K562 (cell line): ENCODE data around the gene DIAPH1. TPM values are rescaled to one million over a fixed set of nuclear protein-coding genes. Genes with fewer than 3 reads are reported as not detected.

Source experiments
- ATF7 ChIP-seq: fragments of 450-650 bp; IDR thresholded peaks from 2 replicates; pipeline ENCODE4 v1.7.1; 2014; ENCODE audit warnings: mild to moderate bottlenecking, moderate library complexity
- BCOR ChIP-seq: fragments of 450-650 bp; IDR thresholded peaks from 2 replicates; pipeline ENCODE4 v1.6.1; 2016
- CREB1 ChIP-seq, 2 experiments: sonication (generic) in 1 of 2; formaldehyde crosslinking in 1 of 2; IDR thresholded peaks; 2 replicates each; pipeline versions ENCODE4 v1.6.1 to v1.8.0; 2012 to 2022; ENCODE audit warnings: inconsistent platforms in 1 of 2, mild to moderate bottlenecking in 1 of 2, missing genetic modification reagents in 1 of 2, moderate library complexity in 1 of 2
- CREM ChIP-seq: IDR thresholded peaks from 2 replicates; pipeline ENCODE4 v1.6.1; 2014; ENCODE audit warnings: antibody characterized with exemption, low read depth
- CTCF ChIP-seq, 3 experiments: IDR thresholded peaks in 2 of 3; conservative IDR thresholded peaks in 1 of 3; 2 replicates each; pipeline ENCODE4 v1.5.1; 2011 to 2012; ENCODE audit warnings: low read length in 3 of 3, mild to moderate bottlenecking in 3 of 3, control low read depth in 2 of 3, improper control_type of control experiment in 1 of 3, inconsistent platforms in 1 of 3, low read depth in 1 of 3, mixed read lengths in 1 of 3, moderate library complexity in 1 of 3; ENCODE audit not compliant: insufficient read depth in 2 of 3
- FOSL1 ChIP-seq: fragments of 200-800 bp; sonication (Bioruptor generic); conservative IDR thresholded peaks from 2 replicates; pipeline ENCODE4 v1.6.1; 2016; ENCODE audit warnings: missing genetic modification characterization, missing compliant biosample characterization
- FOXJ3 ChIP-seq: sonication (generic); formaldehyde crosslinking; IDR thresholded peaks from 2 replicates; pipeline ENCODE4 v1.4.0; 2020; ENCODE audit warnings: mild to moderate bottlenecking, missing genetic modification reagents
- FOXK2 ChIP-seq, 2 experiments: fragments of 450-650 bp; IDR thresholded peaks in 1 of 2; conservative IDR thresholded peaks in 1 of 2; 2 replicates each; pipeline ENCODE4 v1.6.1; 2016; ENCODE audit warnings: low read depth in 2 of 2, mild to moderate bottlenecking in 1 of 2
- KDM1A ChIP-seq, 2 experiments: fragments of 450-650 bp; IDR thresholded peaks; 2 replicates each; pipeline ENCODE4 v1.6.1; 2016; ENCODE audit warnings: mild to moderate bottlenecking in 2 of 2
- KLF16 ChIP-seq: IDR thresholded peaks from 2 replicates; pipeline ENCODE4 v1.6.1; 2016; ENCODE audit warnings: antibody characterized with exemption
- RBM39 ChIP-seq: fragments of 200-400 bp; formaldehyde crosslinking; optimal IDR thresholded peaks from 2 replicates; pipeline ENCODE3; 2018; ENCODE audit warnings: low read depth, low read length
- SMARCA4 ChIP-seq: fragments of 450-650 bp; IDR thresholded peaks from 2 replicates; pipeline ENCODE4 v1.6.1; 2016
- SPI1 ChIP-seq: IDR thresholded peaks from 2 replicates; pipeline ENCODE4 v1.6.1; 2011; ENCODE audit warnings: low read depth, low read length, control low read depth, borderline replicate concordance
- SRF ChIP-seq, 2 experiments: fragments of 250-450, 450-650 bp in 1 of 2; sonication (Bioruptor Pico) in 1 of 2; sonication (generic) in 1 of 2; formaldehyde crosslinking; IDR thresholded peaks; 2 replicates each; pipeline versions ENCODE4 v1.5.0 to v1.5.1; 2020 to 2022; ENCODE audit warnings: mild to moderate bottlenecking in 1 of 2, missing genetic modification reagents in 1 of 2
- TAF1 ChIP-seq: IDR thresholded peaks from 2 replicates; pipeline ENCODE4 v1.6.1; 2011; ENCODE audit warnings: mild to moderate bottlenecking, low read length, moderate library complexity; ENCODE audit not compliant: insufficient read depth, control insufficient read depth, severe bottlenecking; ENCODE audit errors: extremely low read depth
- TRIM24 ChIP-seq, 2 experiments: fragments of 450-650 bp; IDR thresholded peaks; 2 replicates each; pipeline ENCODE4 v1.6.1; 2016
- ZNF316 ChIP-seq: fragments of 450-650 bp; IDR thresholded peaks from 2 replicates; pipeline ENCODE4 v1.6.1; 2016
- ZNF551 ChIP-seq: fragments of 250-450 bp; sonication (Bioruptor Pico); IDR thresholded peaks from 2 replicates; pipeline ENCODE4 v1.5.0; 2021; ENCODE audit warnings: mild to moderate bottlenecking, moderate library complexity
- ZSCAN29 ChIP-seq: fragments of 450-650 bp; IDR thresholded peaks from 2 replicates; pipeline ENCODE4 v1.6.1; 2017
- polyA plus RNA-seq, 8 experiments: library from polyadenylated mRNA; depleted of rRNA in 4 of 8; stranded (reverse) in 5 of 8; unstranded in 3 of 8; fragments of >200 nt; fragmentation: Nextera tagmentation in 2 of 8; fragmentation: Illumina TruSeq in 1 of 8; extraction: Ambion mirVana in 2 of 8; extraction: Trizol in 1 of 8; gene quantifications; 2 replicates each; pipeline versions ENCODE4 v1.2.1 to v1.2.3, GENCODE V29; 2011 to 2014; ENCODE audit warnings: inconsistent platforms in 1 of 8, missing spikeins in 1 of 8
- total RNA-seq, 7 experiments: library from RNA; depleted of rRNA in 6 of 7; stranded (reverse); fragments of >200 nt in 6 of 7; fragmentation: Illumina TruSeq in 2 of 7; extraction: Trizol in 2 of 7; gene quantifications; 2 replicates each; pipeline versions ENCODE4 v1.2.1 to v1.2.3, GENCODE V29; 2011 to 2021; ENCODE audit warnings: low replicate concordance in 1 of 7
- TF ChIP-seq, protein P1 (sequence below): fragments of 250-450 bp; sonication (Bioruptor Pico); IDR thresholded peaks from 2 replicates; pipeline ENCODE4 v1.4.0; 2020; ENCODE audit warnings: mild to moderate bottlenecking, moderate library complexity

DIAPH1 gene
- total and polyA plus RNA-seq, 9 of the 15 experiments (the other 6 are each of a cell fraction or from before 2014, with no cell fraction given): 60.8 to 328 (median 97.8) TPM

DNA sequence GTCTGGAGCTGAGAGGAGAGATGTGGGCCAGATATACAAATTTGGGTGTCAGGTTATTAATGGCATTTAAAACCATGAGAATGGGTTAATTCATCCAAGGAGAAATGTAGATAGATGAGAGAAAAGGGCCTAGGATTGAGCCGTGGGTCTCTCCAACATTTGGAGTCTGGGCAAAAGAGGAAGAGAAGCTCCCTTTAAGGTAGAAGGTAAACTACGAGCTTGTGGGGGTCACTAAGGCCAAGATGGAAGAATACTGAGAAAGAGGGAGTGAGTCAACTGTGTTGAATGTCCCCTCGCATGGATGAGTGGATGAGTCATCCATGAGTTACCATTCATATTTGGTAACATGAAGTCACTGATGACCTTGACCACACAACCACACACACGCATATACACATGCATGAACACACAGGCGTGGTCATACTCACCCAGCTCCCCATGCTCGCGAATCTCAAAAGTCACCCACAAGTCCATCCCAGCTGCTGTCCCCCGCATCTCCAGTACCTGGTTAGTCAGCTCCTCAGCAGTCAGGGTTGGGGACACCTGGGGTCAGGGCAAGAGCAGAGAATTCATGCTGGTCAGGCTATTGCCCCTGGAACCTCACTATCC lies 39.2 kb upstream of the DIAPH1 start (continued):
- no peak for TF ChIP-seq CTCF (IDR thresholded peaks at IDR 0.05 in 2 of 3, conservative IDR thresholded peaks at IDR 0.05 in 1 of 3; ENCODE audit: insufficient read depth in 2 of 3, low read depth in 1 of 3, low read length in 3 of 3)
- no peak for TF ChIP-seq KDM1A (IDR thresholded peaks at IDR 0.05)
- TF ChIP-seq CREM: peak; percentile 58
- TF ChIP-seq TRIM24 (IDR thresholded peaks at IDR 0.05): peak in 1 of 2 experiments; percentile 63; a peak in 2 of 4 replicates
- peak; percentile 52 for TF ChIP-seq SPI1
- TF ChIP-seq, protein P1, sequence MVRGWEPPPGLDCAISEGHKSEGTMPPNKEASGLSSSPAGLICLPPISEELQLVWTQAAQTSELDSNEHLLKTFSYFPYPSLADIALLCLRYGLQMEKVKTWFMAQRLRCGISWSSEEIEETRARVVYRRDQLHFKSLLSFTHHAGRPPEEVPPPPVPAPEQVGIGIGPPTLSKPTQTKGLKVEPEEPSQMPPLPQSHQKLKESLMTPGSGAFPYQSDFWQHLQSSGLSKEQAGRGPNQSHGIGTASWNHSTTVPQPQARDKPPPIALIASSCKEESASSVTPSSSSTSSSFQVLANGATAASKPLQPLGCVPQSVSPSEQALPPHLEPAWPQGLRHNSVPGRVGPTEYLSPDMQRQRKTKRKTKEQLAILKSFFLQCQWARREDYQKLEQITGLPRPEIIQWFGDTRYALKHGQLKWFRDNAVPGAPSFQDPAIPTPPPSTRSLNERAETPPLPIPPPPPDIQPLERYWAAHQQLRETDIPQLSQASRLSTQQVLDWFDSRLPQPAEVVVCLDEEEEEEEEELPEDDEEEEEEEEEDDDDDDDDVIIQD (CRISPR knock-in tag): no peak
- TF ChIP-seq SRF (CRISPR knock-in tag; IDR thresholded peaks at IDR 0.05): peak in 1 of 2 experiments; percentile 70; a peak in 1 of 4 replicates
- TF ChIP-seq BCOR: no peak
- no peak for TF ChIP-seq ZSCAN29
- no peak for TF ChIP-seq CREB1 (IDR thresholded peaks at IDR 0.05)
- peak; percentile 69; the same call in 1 of the 2 replicates for TF ChIP-seq CREB1 (CRISPR knock-in tag; IDR thresholded peaks at IDR 0.05)
- TF ChIP-seq FOSL1 (tag): peak; percentile 99
- peak; percentile 74 for TF ChIP-seq SMARCA4
- TF ChIP-seq RBM39: no peak
- no peak for TF ChIP-seq FOXJ3 (CRISPR knock-in tag)
- TF ChIP-seq TAF1: no peak
- no peak for TF ChIP-seq ZNF316
- TF ChIP-seq KLF16: no peak
- no peak for TF ChIP-seq ZNF551 (CRISPR knock-in tag)
- peak in 1 of 2 experiments; percentile 15; a peak in 1 of 4 replicates for TF ChIP-seq FOXK2 (conservative IDR thresholded peaks at IDR 0.05 in 1 of 2, IDR thresholded peaks at IDR 0.05 in 1 of 2; ENCODE audit: low read depth in 2 of 2)
- TF ChIP-seq ATF7: peak; percentile 55; the same call in 1 of the 2 replicates
